IMR-90 (cell line): Measurements from ENCODE around the gene HEPHL1. TPM values are rescaled to one million over a fixed set of nuclear protein-coding genes. Genes with fewer than 3 reads are reported as not detected.

ENCODE experiments used
- ATAC-seq: fragments of 200-7000 bp; cut with Tn5 transposase; 2 replicates; pipeline ENCODE4 v1.9.1; 2020; ENCODE audit warnings: low read depth, mild to moderate bottlenecking, moderate library complexity
- BruUV-seq: library from RNA; stranded (reverse); fragments of 400-500 nt; replicated peaks from 2 replicates; lab custom pipeline; 2021; lab: Mats Ljungman, UMichigan
- CTCF ChIA-PET: fragments of 300-600 bp; formaldehyde crosslinking; extraction: SDS; loops from one replicate; lab custom pipeline; 2021; ENCODE audit warnings: antibody characterized with exemption; lab: Yijun Ruan, JAX
- POLR2A ChIA-PET: fragments of 300-600 bp; sonication (Branson Sonifier 250); formaldehyde crosslinking; loops from one replicate; lab custom pipeline; 2022; ENCODE audit warnings: antibody characterized with exemption; ENCODE audit not compliant: unreplicated experiment; lab: Charles Lee
- DNase-seq: peaks from one replicate; pipeline ENCODE4 v3.0.0; 2013
- H2AFZ ChIP-seq: replicated peaks from 2 replicates; pipeline ENCODE3; 2013; ENCODE audit warnings: low read length, mild to moderate bottlenecking; ENCODE audit not compliant: poor library complexity
- H2AK5ac ChIP-seq: 2 replicates; pipeline ENCODE4 v1.6.1; 2013; ENCODE audit warnings: low read depth, low read length, inconsistent platforms
- H2AK9ac ChIP-seq: replicated peaks from 2 replicates; pipeline ENCODE3; 2013; ENCODE audit warnings: mild to moderate bottlenecking, low read depth, low read length, moderate library complexity; ENCODE audit not compliant: poor library complexity
- H2BK120ac ChIP-seq: 2 replicates; pipeline ENCODE4 v1.6.1; 2013; ENCODE audit warnings: low read depth, low read length, inconsistent platforms
- H2BK15ac ChIP-seq: 3 replicates; pipeline ENCODE4 v1.6.1; 2013; ENCODE audit warnings: low read depth, low read length, inconsistent platforms
- H2BK20ac ChIP-seq: 2 replicates; pipeline ENCODE4 v1.6.1; 2013; ENCODE audit warnings: low read depth, mild to moderate bottlenecking, inconsistent platforms, low read length, moderate library complexity
- H2BK5ac ChIP-seq: 2 replicates; pipeline ENCODE4 v1.6.1; 2013; ENCODE audit warnings: mild to moderate bottlenecking, low read depth, low read length, inconsistent platforms; ENCODE audit not compliant: poor library complexity, severe bottlenecking
- H3K14ac ChIP-seq: replicated peaks from 2 replicates; pipeline ENCODE4 v1.6.1; 2013; ENCODE audit warnings: low read depth, low read length, inconsistent platforms
- H3K18ac ChIP-seq: 2 replicates; pipeline ENCODE4 v1.6.1; 2013; ENCODE audit warnings: low read depth, low read length, control low read depth
- H3K23ac ChIP-seq: 2 replicates; pipeline ENCODE4 v1.6.1; 2013; ENCODE audit warnings: low read depth, low read length, inconsistent platforms
- H3K27ac ChIP-seq: 2 replicates; pipeline ENCODE4 v1.5.1; 2013; ENCODE audit warnings: mild to moderate bottlenecking, control low read depth, low read length; ENCODE audit not compliant: insufficient read depth
- H3K27me3 ChIP-seq: 2 replicates; pipeline ENCODE4 v1.6.1; 2013; ENCODE audit warnings: low read length; ENCODE audit not compliant: control insufficient read depth, insufficient read depth
- H3K36me3 ChIP-seq: 2 replicates; pipeline ENCODE4 v1.6.1; 2013; ENCODE audit warnings: low read length, mixed read lengths; ENCODE audit not compliant: control insufficient read depth, insufficient read depth
- H3K4ac ChIP-seq: 2 replicates; pipeline ENCODE4 v1.6.1; 2013; ENCODE audit warnings: low read depth, low read length, inconsistent platforms
- H3K4me1 ChIP-seq: 2 replicates; pipeline ENCODE4 v1.6.1; 2013; ENCODE audit warnings: low read length, mixed read lengths; ENCODE audit not compliant: control insufficient read depth, insufficient read depth
- H3K4me2 ChIP-seq: 2 replicates; pipeline ENCODE4 v1.6.1; 2013; ENCODE audit warnings: low read depth, mild to moderate bottlenecking, control low read depth, low read length, moderate library complexity
- H3K4me3 ChIP-seq: 2 replicates; pipeline ENCODE4 v1.5.1; 2013; ENCODE audit warnings: low read depth, mild to moderate bottlenecking, control low read depth, low read length, moderate library complexity; ENCODE audit not compliant: insufficient read depth
- H3K56ac ChIP-seq: 2 replicates; pipeline ENCODE4 v1.6.1; 2013; ENCODE audit warnings: low read length, inconsistent platforms; ENCODE audit not compliant: insufficient read depth; ENCODE audit errors: extremely low read depth
- H3K79me1 ChIP-seq, 2 experiments: 2 replicates each; pipeline ENCODE4 v1.6.1; 2013; ENCODE audit warnings: low read length in 2 of 2, inconsistent platforms in 1 of 2, low read depth in 1 of 2
- H3K9ac ChIP-seq: 2 replicates; pipeline ENCODE4 v1.6.1; 2013; ENCODE audit warnings: low read depth, low read length, control low read depth
- H3K9me1 ChIP-seq: 2 replicates; pipeline ENCODE4 v1.6.1; 2013; ENCODE audit warnings: low read length, inconsistent platforms; ENCODE audit not compliant: insufficient read depth
- H3K9me3 ChIP-seq: 2 replicates; pipeline ENCODE4 v1.6.1; 2013; ENCODE audit warnings: low read length; ENCODE audit not compliant: control insufficient read depth, insufficient read depth
- H4K20me1 ChIP-seq: 2 replicates; pipeline ENCODE4 v1.6.1; 2013; ENCODE audit warnings: low read length, inconsistent platforms; ENCODE audit not compliant: insufficient read depth
- H4K5ac ChIP-seq: 2 replicates; pipeline ENCODE4 v1.6.1; 2013; ENCODE audit warnings: mild to moderate bottlenecking, low read depth, low read length, control low read depth
- H4K8ac ChIP-seq, 2 experiments: 2 replicates each; pipeline ENCODE4 v1.6.1; 2013; ENCODE audit warnings: low read depth in 2 of 2, low read length in 2 of 2, control low read depth in 1 of 2, inconsistent platforms in 1 of 2
- H4K91ac ChIP-seq: 2 replicates; pipeline ENCODE4 v1.6.1; 2013; ENCODE audit warnings: low read depth, low read length, inconsistent platforms; ENCODE audit not compliant: insufficient read depth
- ELK1 ChIP-seq: fragments of 150-350 bp; IDR thresholded peaks from 2 replicates; pipeline ENCODE4 v1.6.1; 2016; ENCODE audit warnings: low read depth, mild to moderate bottlenecking, low read length, moderate library complexity, borderline replicate concordance
- MAFK ChIP-seq: IDR thresholded peaks from 2 replicates; pipeline ENCODE4 v1.6.1; 2012; ENCODE audit warnings: low read depth, low read length, improper control_type of control experiment
- NFE2L2 ChIP-seq: fragments of 150-350 bp; IDR thresholded peaks from 2 replicates; pipeline ENCODE4 v1.6.1; 2016; ENCODE audit warnings: low read depth, mild to moderate bottlenecking, low read length
- dilution Hi-C: fragments of 300-500 bp; cut with HindIII; formaldehyde crosslinking; loops from one replicate; pipeline ENCODE4 v1.14.3; 2018; ENCODE audit warnings: low sequenced_read_pairs; ENCODE audit not compliant: unreplicated experiment
- in situ Hi-C: fragments of 300-500 bp; cut with MboI; formaldehyde crosslinking; loops from 3 replicates; pipeline ENCODE4 v1.14.3; 2019; ENCODE audit warnings: low sequenced_read_pairs, inconsistent platforms, mixed read lengths
- intact Hi-C: fragments of 100-400 bp; cut with micrococcal nuclease; formaldehyde crosslinking; loops from 2 replicates; pipeline ENCODE4 v1.10.0; 2022
- polyA plus RNA-seq, 3 experiments: library from polyadenylated mRNA; depleted of rRNA; stranded (reverse); fragments of >200 nt; gene quantifications; 2 replicates each; pipeline ENCODE4 v1.2.3, GENCODE V29; 2012; ENCODE audit warnings: low replicate concordance in 1 of 3
- total RNA-seq: library from RNA; depleted of rRNA; stranded (reverse); fragments of >200 nt; gene quantifications from 2 replicates; pipeline ENCODE4 v1.2.3, GENCODE V29; 2012

HEPHL1 gene
- total and polyA plus RNA-seq, 2 of the 4 experiments (the other 2 are of a cell fraction) = under 0.01 to 0.02 TPM

GRCh38 chr11:94104734-94105133, 83.6 kb downstream of the HEPHL1 start:
- H2BK120ac ChIP-seq = no peak overlapping the region
- H4K20me1 ChIP-seq = no peaks in the 10 kb centered on the region
- no peak overlapping the region for H2AFZ ChIP-seq
- ChIA-PET CTCF (no interaction called here), POLR2A (no interaction called here)
- H3K14ac ChIP-seq = no peak overlapping the region
- no peaks in the 10 kb centered on the region for H3K27me3 ChIP-seq
- no TSS peak for BruUV-seq
- no peak overlapping the region for H2AK9ac ChIP-seq
- in situ Hi-C loops = no loop called here
- H2BK20ac ChIP-seq = no peak overlapping the region
- no peak overlapping the region for H3K4ac ChIP-seq
- H3K18ac ChIP-seq = no peak overlapping the region
- H4K8ac ChIP-seq = no peak overlapping the region
- ATAC-seq (no peak), DNase-seq (no peak)
- no peak overlapping the region for H2AK5ac ChIP-seq
- H3K23ac ChIP-seq = no peak overlapping the region
- no peak overlapping the region for H3K4me2 ChIP-seq
- no peaks in the 10 kb centered on the region for H3K36me3 ChIP-seq
- no peak overlapping the region for H3K56ac ChIP-seq
- H3K9ac ChIP-seq = no peak overlapping the region
- no peak overlapping the region for H4K91ac ChIP-seq
- no peak overlapping the region for H4K5ac ChIP-seq
- TF ChIP-seq MAFK (no peak), NFE2L2 (no peak), ELK1 (no peak)
- intact Hi-C loops = no loop called here
- H2BK15ac ChIP-seq = no peak overlapping the region
- H3K4me3 ChIP-seq = no peak overlapping the region
- H2BK5ac ChIP-seq = no peak overlapping the region
- no peaks in the 10 kb centered on the region for H3K9me1 ChIP-seq
- no peaks in the 10 kb centered on the region for H3K9me3 ChIP-seq
- no peak overlapping the region for H3K27ac ChIP-seq
- no peaks in the 10 kb centered on the region for H3K4me1 ChIP-seq
- H3K79me1 ChIP-seq = no peaks in the 10 kb centered on the region
- dilution Hi-C loops = no loop called here
